ENCODE data around the gene TMEM39A. TPM values are rescaled to one million over a fixed set of nuclear protein-coding genes. Genes with fewer than 3 reads are reported as not detected.

TMEM39A gene
- total and polyA plus RNA-seq, 4 donors, result 9.3 to 51.2 (median 37.9) TPM

DNA sequence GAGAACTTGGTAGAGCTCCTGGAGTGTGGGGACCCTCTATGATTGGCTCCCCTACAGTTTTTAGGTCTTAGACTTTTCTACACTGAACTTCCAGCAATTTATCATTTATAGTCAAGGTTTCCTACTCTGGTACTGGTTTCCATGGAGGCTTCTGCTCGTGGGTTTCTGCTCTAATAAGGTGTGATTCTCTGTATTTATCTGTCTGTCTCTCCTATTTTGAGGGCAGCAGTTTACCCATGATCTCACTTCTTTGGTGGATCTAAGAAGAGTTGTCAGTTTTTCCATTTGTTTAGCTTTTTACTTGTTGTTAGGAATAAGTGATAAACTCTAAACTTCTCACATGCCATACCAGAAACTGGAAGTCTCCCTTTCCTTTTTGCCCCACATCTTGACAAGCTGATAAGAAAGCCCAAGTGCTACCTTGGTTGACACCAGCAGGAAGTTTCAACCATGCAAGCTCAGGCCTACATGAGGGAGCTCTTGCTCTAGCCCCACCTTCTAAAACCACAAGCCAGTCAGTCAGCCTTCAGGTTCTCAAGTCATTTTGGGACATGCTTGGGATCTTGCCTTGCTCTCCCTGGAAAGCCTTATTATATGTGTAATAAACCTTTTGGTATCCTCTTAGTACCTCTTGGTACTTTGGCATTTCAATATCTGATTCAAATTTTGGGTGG lies 44.9 kb upstream of the TMEM39A start:
- Histone ChIP-seq H3K4me1 (ENCODE audit: control insufficient read depth in 5 of 5, insufficient read depth in 5 of 5, low read length in 5 of 5) (peaks cover 0 to 4% (median 0%) of the 10 kb centered on the region in 5 donors), H3K9me3 (ENCODE audit: control insufficient read depth in 4 of 4, insufficient read depth in 3 of 4, low read length in 3 of 4) (no peaks in the 10 kb centered on the region), H3K36me3 (ENCODE audit: control insufficient read depth in 4 of 4, insufficient read depth in 4 of 4, low read length in 4 of 4) (peaks cover 15 to 33% (median 19%) of the 10 kb centered on the region in 4 donors), H3K27ac (ENCODE audit: low read depth in 1 of 2, low read length in 1 of 2) (peak overlapping the region in 1 of 2 donors; percentile 22), H3K9ac (ENCODE audit: insufficient read depth in 1 of 2, low read length in 2 of 2) (no peak overlapping the region), H3K4me3 (no peak overlapping the region), H3K27me3 (ENCODE audit: control insufficient read depth in 3 of 3, insufficient read depth in 3 of 3, low read length in 2 of 3) (no peaks in the 10 kb centered on the region)
- TF ChIP-seq, protein P1, sequence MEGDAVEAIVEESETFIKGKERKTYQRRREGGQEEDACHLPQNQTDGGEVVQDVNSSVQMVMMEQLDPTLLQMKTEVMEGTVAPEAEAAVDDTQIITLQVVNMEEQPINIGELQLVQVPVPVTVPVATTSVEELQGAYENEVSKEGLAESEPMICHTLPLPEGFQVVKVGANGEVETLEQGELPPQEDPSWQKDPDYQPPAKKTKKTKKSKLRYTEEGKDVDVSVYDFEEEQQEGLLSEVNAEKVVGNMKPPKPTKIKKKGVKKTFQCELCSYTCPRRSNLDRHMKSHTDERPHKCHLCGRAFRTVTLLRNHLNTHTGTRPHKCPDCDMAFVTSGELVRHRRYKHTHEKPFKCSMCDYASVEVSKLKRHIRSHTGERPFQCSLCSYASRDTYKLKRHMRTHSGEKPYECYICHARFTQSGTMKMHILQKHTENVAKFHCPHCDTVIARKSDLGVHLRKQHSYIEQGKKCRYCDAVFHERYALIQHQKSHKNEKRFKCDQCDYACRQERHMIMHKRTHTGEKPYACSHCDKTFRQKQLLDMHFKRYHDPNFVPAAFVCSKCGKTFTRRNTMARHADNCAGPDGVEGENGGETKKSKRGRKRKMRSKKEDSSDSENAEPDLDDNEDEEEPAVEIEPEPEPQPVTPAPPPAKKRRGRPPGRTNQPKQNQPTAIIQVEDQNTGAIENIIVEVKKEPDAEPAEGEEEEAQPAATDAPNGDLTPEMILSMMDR (IDR thresholded peaks at IDR 0.05; ENCODE audit: control extremely low read depth, extremely low read depth), result no peak
- ATAC-seq (ENCODE audit: insufficient read depth, low FRiP score), result no peak
- no peak for DNase-seq
- WGBS, 2 donors, result 19 to 41% methylated on average over 1 of the region's 1 CpG

DNA sequence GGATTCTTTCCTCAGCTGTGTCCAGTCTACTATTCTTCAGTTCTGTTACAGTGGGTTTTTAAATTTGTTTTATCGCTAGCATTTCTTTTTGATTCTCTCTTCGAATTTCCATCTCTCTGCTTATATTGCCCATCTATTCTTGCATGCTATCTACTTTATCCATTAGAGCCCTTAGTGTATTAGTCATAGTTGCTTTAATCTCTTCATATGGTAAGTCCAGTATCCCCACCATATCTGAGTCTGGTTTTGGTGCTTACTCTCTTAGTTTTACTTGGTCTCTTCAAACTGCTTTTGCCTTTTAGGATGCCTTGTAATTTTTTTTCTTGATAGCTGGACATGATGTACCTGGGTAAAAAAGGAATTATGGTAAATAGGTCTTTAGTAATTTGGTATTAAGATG lies 44.0 kb upstream of the TMEM39A start:
- Histone ChIP-seq H3K9ac (ENCODE audit: insufficient read depth in 1 of 2, low read length in 2 of 2) (no peak overlapping the region), H3K4me1 (ENCODE audit: control insufficient read depth in 5 of 5, insufficient read depth in 5 of 5, low read length in 5 of 5) (peaks cover 0 to 4% (median 0%) of the 10 kb centered on the region in 5 donors), H3K27me3 (ENCODE audit: control insufficient read depth in 3 of 3, insufficient read depth in 3 of 3, low read length in 2 of 3) (no peaks in the 10 kb centered on the region), H3K9me3 (ENCODE audit: control insufficient read depth in 4 of 4, insufficient read depth in 3 of 4, low read length in 3 of 4) (no peaks in the 10 kb centered on the region), H3K27ac (ENCODE audit: low read depth in 1 of 2, low read length in 1 of 2) (no peak overlapping the region), H3K4me3 (no peak overlapping the region), H3K36me3 (ENCODE audit: control insufficient read depth in 4 of 4, insufficient read depth in 4 of 4, low read length in 4 of 4) (peaks cover 13 to 37% (median 19%) of the 10 kb centered on the region in 4 donors)
- no peak for DNase-seq
- TF ChIP-seq, protein P1 (IDR thresholded peaks at IDR 0.05; ENCODE audit: control extremely low read depth, extremely low read depth), result no peak
- ATAC-seq (ENCODE audit: insufficient read depth, low FRiP score), result no peak
- 95 to 98% methylated on average over 2 of the region's 2 CpGs for WGBS, 2 donors

DNA sequence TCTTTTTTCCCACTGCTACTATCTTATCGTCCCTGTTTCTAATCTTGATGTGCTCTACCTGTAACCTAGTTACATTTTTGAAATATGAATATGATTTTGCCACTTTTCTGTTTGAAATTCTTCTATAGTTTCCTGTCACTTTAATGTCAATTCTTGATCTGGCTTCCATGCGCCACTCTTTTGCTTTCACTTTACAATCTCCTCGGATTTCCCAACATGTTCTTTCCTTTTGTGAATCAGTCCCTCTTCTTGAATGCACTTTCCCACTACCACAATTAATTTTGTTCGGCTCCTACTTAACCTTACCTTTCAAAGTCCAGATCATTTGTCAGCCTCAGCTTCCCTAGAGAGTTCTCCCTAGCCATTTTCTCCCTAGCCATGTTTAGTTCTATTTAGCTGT lies 43.2 kb upstream of the TMEM39A start:
- ATAC-seq (ENCODE audit: insufficient read depth, low FRiP score) (no peak), DNase-seq (no peak)
- Histone ChIP-seq H3K27ac (ENCODE audit: low read depth in 1 of 2, low read length in 1 of 2) (no peak overlapping the region), H3K9ac (ENCODE audit: insufficient read depth in 1 of 2, low read length in 2 of 2) (no peak overlapping the region), H3K4me3 (no peak overlapping the region), H3K4me1 (ENCODE audit: control insufficient read depth in 5 of 5, insufficient read depth in 5 of 5, low read length in 5 of 5) (peaks cover 0 to 4% (median 0%) of the 10 kb centered on the region in 5 donors), H3K36me3 (ENCODE audit: control insufficient read depth in 4 of 4, insufficient read depth in 4 of 4, low read length in 4 of 4) (peaks cover 11 to 37% (median 19%) of the 10 kb centered on the region in 4 donors), H3K27me3 (ENCODE audit: control insufficient read depth in 3 of 3, insufficient read depth in 3 of 3, low read length in 2 of 3) (no peaks in the 10 kb centered on the region), H3K9me3 (ENCODE audit: control insufficient read depth in 4 of 4, insufficient read depth in 3 of 4, low read length in 3 of 4) (no peaks in the 10 kb centered on the region)
- TF ChIP-seq, protein P1 (IDR thresholded peaks at IDR 0.05; ENCODE audit: control extremely low read depth, extremely low read depth), result no peak
- 47 to 49% methylated on average over 4 of the region's 4 CpGs for WGBS, 2 donors

All from lung (tissue), 12 donors.